ENCODE data around the gene CCNJL. TPM values are rescaled to one million over a fixed set of nuclear protein-coding genes. Genes with fewer than 3 reads are reported as not detected.

Gene CCNJL
- total and polyA plus RNA-seq, 4 donors: 0.07 to 0.84 (median 0.63) TPM

GRCh38 chr5:160237571-160238093 is 74.7 kb downstream of the CCNJL start (continued):
- TF ChIP-seq REST (IDR thresholded peaks at IDR 0.05) (no peak), EGR1 (IDR thresholded peaks at IDR 0.05; ENCODE audit: low read depth in 2 of 2) (no peak)

GRCh38 chr5:160235731-160236130 is 76.6 kb downstream of the CCNJL start:
- no peak for DNase-seq (ENCODE audit: low spot score)
- TF ChIP-seq MAX (IDR thresholded peaks at IDR 0.05) (no peak), TAF1 (conservative IDR thresholded peaks at IDR 0.05) (no peak), FOXA2 (IDR thresholded peaks at IDR 0.05) (no peak), JUND (IDR thresholded peaks at IDR 0.05) (no peak), SP1 (IDR thresholded peaks at IDR 0.05) (no peak), HNF4G (IDR thresholded peaks at IDR 0.05) (no peak), EGR1 (IDR thresholded peaks at IDR 0.05; ENCODE audit: low read depth in 2 of 2) (no peak), REST (IDR thresholded peaks at IDR 0.05) (no peak), GABPA (IDR thresholded peaks at IDR 0.05 in 1 of 2, conservative IDR thresholded peaks at IDR 0.05 in 1 of 2) (no peak), ZBTB33 (IDR thresholded peaks at IDR 0.05) (no peak), RAD21 (IDR thresholded peaks at IDR 0.05) (no peak), YY1 (IDR thresholded peaks at IDR 0.05) (no peak)
- 89% methylated on average over 5 of the region's 5 CpGs for WGBS

More at GRCh38 chr5:160235731-160236130, 76.6 kb downstream of the CCNJL start:
- no peaks in the 10 kb centered on the region for H3K36me3 ChIP-seq (ENCODE audit: control insufficient read depth in 4 of 4, insufficient read depth in 3 of 4, low read depth in 1 of 4, low read length in 3 of 4)
- H3K4me1 ChIP-seq (ENCODE audit: control insufficient read depth in 4 of 4, insufficient read depth in 4 of 4, low read length in 3 of 4): no peaks in the 10 kb centered on the region
- no peak overlapping the region for H3K4me3 ChIP-seq (ENCODE audit: low read depth in 1 of 3, low read length in 3 of 3)
- no peak overlapping the region for H3K27ac ChIP-seq (ENCODE audit: low read depth in 1 of 2, low read length in 2 of 2)
- H3K9ac ChIP-seq (ENCODE audit: low read depth in 1 of 2, low read length in 2 of 2): no peak overlapping the region
- no peaks in the 10 kb centered on the region for H3K27me3 ChIP-seq (ENCODE audit: control insufficient read depth in 4 of 4, insufficient read depth in 4 of 4, low read length in 3 of 4)
- no peaks in the 10 kb centered on the region for H3K9me3 ChIP-seq (ENCODE audit: control insufficient read depth in 4 of 4, low read length in 3 of 4)

Measured in liver (tissue), 9 donors.